GM18499 (cell line): ENCODE measurements around the gene ZBTB16.

Source experiments
- ATAC-seq: cut with Tn5 transposase; IDR thresholded peaks from one replicate; pipeline ENCODE4 v1.9.1; 2021; ENCODE audit warnings: moderate number of reproducible peaks; ENCODE audit not compliant: insufficient read depth, unreplicated experiment

ZBTB16 gene

GRCh38 chr11:114081641-114082414 lies 22.3 kb downstream of the ZBTB16 start:
- ATAC-seq = no peak

GRCh38 chr11:114082415-114082748 lies 22.9 kb downstream of the ZBTB16 start:
- ATAC-seq = no peak

GRCh38 chr11:114082767-114083181 lies 23.3 kb downstream of the ZBTB16 start:
- ATAC-seq = no peak

GRCh38 chr11:114083391-114084252 lies 24.1 kb downstream of the ZBTB16 start:
- ATAC-seq = no peak

- ATAC-seq = no peak
Observed at GRCh38 chr11:114084414-114084813, 24.9 kb downstream of the ZBTB16 start.

- no peak for ATAC-seq
Observed at GRCh38 chr11:114085965-114086793, 26.7 kb downstream of the ZBTB16 start.

- ATAC-seq = no peak
Observed at GRCh38 chr11:114087025-114087424, 27.5 kb downstream of the ZBTB16 start.

- ATAC-seq = no peak
Observed at GRCh38 chr11:114088216-114088615, 28.7 kb downstream of the ZBTB16 start.

- no peak for ATAC-seq
Observed at GRCh38 chr11:114088836-114089235, 29.3 kb downstream of the ZBTB16 start.

- ATAC-seq = no peak
Observed at GRCh38 chr11:114089748-114090147, 30.2 kb downstream of the ZBTB16 start.

GRCh38 chr11:114090225-114090910 lies 30.9 kb downstream of the ZBTB16 start:
- no peak for ATAC-seq

GRCh38 chr11:114090976-114091375 lies 31.5 kb downstream of the ZBTB16 start:
- ATAC-seq = no peak

- ATAC-seq = no peak
Observed at GRCh38 chr11:114091516-114092397, 32.2 kb downstream of the ZBTB16 start.

- ATAC-seq = no peak
Observed at GRCh38 chr11:114092478-114092877, 33.0 kb downstream of the ZBTB16 start.

GRCh38 chr11:114092953-114093352 lies 33.4 kb downstream of the ZBTB16 start:
- no peak for ATAC-seq

GRCh38 chr11:114094516-114094915 lies 35.0 kb downstream of the ZBTB16 start:
- ATAC-seq = no peak

GRCh38 chr11:114095899-114096298 lies 36.4 kb downstream of the ZBTB16 start:
- ATAC-seq = no peak

GRCh38 chr11:114097832-114098231 lies 38.3 kb downstream of the ZBTB16 start:
- ATAC-seq = no peak

GRCh38 chr11:114098927-114099326 lies 39.4 kb downstream of the ZBTB16 start:
- ATAC-seq = no peak
